BJ (cell line): ENCODE data around the gene GBA2. TPM values are rescaled to one million over a fixed set of nuclear protein-coding genes. Genes with fewer than 3 reads are reported as not detected.

Experiments used
- CTCF ChIA-PET: fragments of 350-600 bp; formaldehyde crosslinking; extraction: SDS; loops from one replicate; lab custom pipeline; 2021; ENCODE audit warnings: antibody characterized with exemption, inconsistent platforms; lab: Yijun Ruan, JAX
- POLR2A ChIA-PET: fragments of 300-600 bp; sonication (Branson Sonifier 250); formaldehyde crosslinking; extraction: SDS; loops from one replicate; lab custom pipeline; 2021; ENCODE audit warnings: antibody characterized with exemption; lab: Charles Lee
- DNase-seq: peaks from one replicate; pipeline ENCODE4 v3.0.0-alpha.2; 2011; ENCODE audit warnings: low read depth
- H3K27me3 ChIP-seq: 2 replicates; pipeline ENCODE4 v1.6.0; 2011; ENCODE audit warnings: low read length; ENCODE audit not compliant: control insufficient read depth, insufficient read depth
- H3K36me3 ChIP-seq: 2 replicates; pipeline ENCODE4 v1.5.1; 2011; ENCODE audit warnings: low read length; ENCODE audit not compliant: control insufficient read depth, insufficient read depth
- H3K4me3 ChIP-seq: 2 replicates; pipeline ENCODE4 v1.5.1; 2011; ENCODE audit warnings: low read depth, mild to moderate bottlenecking, control low read depth, low read length
- CTCF ChIP-seq: IDR thresholded peaks from 2 replicates; pipeline ENCODE4 v1.5.1; 2011; ENCODE audit warnings: low read depth, mild to moderate bottlenecking, control low read depth, inconsistent platforms, low read length, moderate library complexity; ENCODE audit not compliant: insufficient read depth
- polyA plus RNA-seq: library from polyadenylated mRNA; depleted of rRNA; stranded (reverse); fragments of >200 nt; gene quantifications from 2 replicates; pipeline ENCODE4 v1.2.3, GENCODE V29; 2011

The GBA2 gene
- polyA plus RNA-seq, 1 experiment, result 44.1 TPM

GRCh38 chr9:35776018-35776417 is 27.0 kb upstream of the GBA2 start:
- DNase-seq, result no peak
- ChIA-PET POLR2A (no interaction called here), CTCF (interaction anchor here (0.9 to 14.0 kb wide), 7 partner anchors 12 to 106 kb away, joined by 3 to 89 read pairs (median 3); partner anchors contain the start of gene NPR2)
- peaks cover 12% of the 10 kb centered on the region for H3K27me3 ChIP-seq
- no peaks in the 10 kb centered on the region for H3K36me3 ChIP-seq
- no peak overlapping the region for H3K4me3 ChIP-seq
- TF ChIP-seq CTCF, result no peak

- H3K36me3 ChIP-seq, result no peaks in the 10 kb centered on the region
- DNase-seq, result no peak
- ChIA-PET CTCF (interaction anchor here (0.6 to 14.0 kb wide), 8 partner anchors 11 to 107 kb away, joined by 3 to 89 read pairs (median 3); partner anchors contain the start of genes CREB3, NPR2 and TLN1), POLR2A (interaction anchor here (0.7 kb wide), 1 partner anchor 104 kb away, joined by 3 read pairs; no protein-coding TSS in a partner anchor)
- peaks cover 20% of the 10 kb centered on the region for H3K27me3 ChIP-seq
- no peak for TF ChIP-seq CTCF
- H3K4me3 ChIP-seq, result no peak overlapping the region
Measured at GRCh38 chr9:35774907-35775635, 26.0 kb upstream of the GBA2 start.

- ChIA-PET POLR2A (no interaction called here), CTCF (interaction anchor here (0.9 to 14.0 kb wide), 5 partner anchors 8 to 54 kb away, joined by 4 to 89 read pairs (median 5); no protein-coding TSS in a partner anchor)
- H3K36me3 ChIP-seq, result no peaks in the 10 kb centered on the region
- H3K27me3 ChIP-seq, result peaks cover 16% of the 10 kb centered on the region
- DNase-seq, result no peak
- no peak overlapping the region for H3K4me3 ChIP-seq
- no peak for TF ChIP-seq CTCF
Measured at GRCh38 chr9:35771943-35772342, 22.9 kb upstream of the GBA2 start.

GRCh38 chr9:35771534-35771933 is 22.5 kb upstream of the GBA2 start:
- ChIA-PET POLR2A (no interaction called here), CTCF (interaction anchor here (0.7 to 14.0 kb wide), 7 partner anchors 9 to 54 kb away, joined by 3 to 89 read pairs (median 5); partner anchors contain the start of genes GBA2 and RGP1)
- no peak overlapping the region for H3K4me3 ChIP-seq
- no peak for DNase-seq
- peaks cover 16% of the 10 kb centered on the region for H3K27me3 ChIP-seq
- TF ChIP-seq CTCF, result no peak
- no peaks in the 10 kb centered on the region for H3K36me3 ChIP-seq

- TF ChIP-seq CTCF, result no peak
- ChIA-PET CTCF (interaction anchor here (0.7 to 14.0 kb wide), 7 partner anchors 9 to 22 kb away, joined by 3 to 89 read pairs (median 5); partner anchors contain the start of genes GBA2 and RGP1), POLR2A (no interaction called here)
- Histone ChIP-seq H3K36me3 (no peaks in the 10 kb centered on the region), H3K4me3 (no peak overlapping the region), H3K27me3 (peaks cover 16% of the 10 kb centered on the region)
- no peak for DNase-seq
Measured at GRCh38 chr9:35771075-35771433, 22.0 kb upstream of the GBA2 start.
